Retinal pigment epithelial cell (primary cell): Measurements from ENCODE around the gene UBXN7.
A peak's percentile ranks its signal among the peaks of the same experiment; 100 is the strongest.
"Not testable (repeated sequence)": the region's sequence is repeated elsewhere in the genome, so short reads cannot be mapped to it uniquely, and the experiment has no call there.

Source experiments
- DNase-seq: peaks from one replicate; pipeline ENCODE4 v3.0.0-alpha.2; 2010; ENCODE audit warnings: low read depth
- H3K4me3 ChIP-seq: 2 replicates; pipeline ENCODE4 v1.5.1; 2011; ENCODE audit warnings: mild to moderate bottlenecking, low read length, control low read depth, moderate library complexity
- TF ChIP-seq, protein P1 (sequence below): conservative IDR thresholded peaks from 2 replicates; pipeline ENCODE4 v1.5.1; 2011; ENCODE audit warnings: low read depth, low read length, control low read depth, inconsistent platforms

UBXN7 gene

GRCh38 chr3:196323691-196324090 is 108.5 kb downstream of the UBXN7 start:
- TF ChIP-seq, protein P1, sequence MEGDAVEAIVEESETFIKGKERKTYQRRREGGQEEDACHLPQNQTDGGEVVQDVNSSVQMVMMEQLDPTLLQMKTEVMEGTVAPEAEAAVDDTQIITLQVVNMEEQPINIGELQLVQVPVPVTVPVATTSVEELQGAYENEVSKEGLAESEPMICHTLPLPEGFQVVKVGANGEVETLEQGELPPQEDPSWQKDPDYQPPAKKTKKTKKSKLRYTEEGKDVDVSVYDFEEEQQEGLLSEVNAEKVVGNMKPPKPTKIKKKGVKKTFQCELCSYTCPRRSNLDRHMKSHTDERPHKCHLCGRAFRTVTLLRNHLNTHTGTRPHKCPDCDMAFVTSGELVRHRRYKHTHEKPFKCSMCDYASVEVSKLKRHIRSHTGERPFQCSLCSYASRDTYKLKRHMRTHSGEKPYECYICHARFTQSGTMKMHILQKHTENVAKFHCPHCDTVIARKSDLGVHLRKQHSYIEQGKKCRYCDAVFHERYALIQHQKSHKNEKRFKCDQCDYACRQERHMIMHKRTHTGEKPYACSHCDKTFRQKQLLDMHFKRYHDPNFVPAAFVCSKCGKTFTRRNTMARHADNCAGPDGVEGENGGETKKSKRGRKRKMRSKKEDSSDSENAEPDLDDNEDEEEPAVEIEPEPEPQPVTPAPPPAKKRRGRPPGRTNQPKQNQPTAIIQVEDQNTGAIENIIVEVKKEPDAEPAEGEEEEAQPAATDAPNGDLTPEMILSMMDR: peak; percentile 27
- no peak overlapping the region for H3K4me3 ChIP-seq
- no peak for DNase-seq

DNA sequence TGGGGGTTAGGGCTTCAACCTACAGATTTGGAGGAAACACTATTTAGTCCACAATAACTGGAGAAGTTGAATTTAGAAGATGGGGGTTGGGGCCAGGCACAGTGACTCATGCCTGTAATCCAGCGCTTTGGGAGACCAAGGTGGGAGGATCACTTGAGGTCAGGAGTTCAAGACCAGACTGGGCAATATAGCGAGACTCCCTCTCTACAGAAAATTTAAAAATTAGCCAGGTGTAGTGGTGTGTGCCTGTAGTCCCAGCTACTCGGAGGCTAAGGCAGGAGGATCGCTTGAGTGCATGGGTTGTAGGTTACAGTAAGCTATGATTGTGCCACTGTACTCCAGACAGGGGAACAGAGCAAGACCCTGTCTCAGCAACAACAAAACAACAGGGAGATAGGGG is 109.2 kb downstream of the UBXN7 start:
- DNase-seq: no peak
- TF ChIP-seq, protein P1: no peak
- H3K4me3 ChIP-seq: no peak overlapping the region

GRCh38 chr3:196321162-196321561 is 111.1 kb downstream of the UBXN7 start:
- DNase-seq: no peak

DNA sequence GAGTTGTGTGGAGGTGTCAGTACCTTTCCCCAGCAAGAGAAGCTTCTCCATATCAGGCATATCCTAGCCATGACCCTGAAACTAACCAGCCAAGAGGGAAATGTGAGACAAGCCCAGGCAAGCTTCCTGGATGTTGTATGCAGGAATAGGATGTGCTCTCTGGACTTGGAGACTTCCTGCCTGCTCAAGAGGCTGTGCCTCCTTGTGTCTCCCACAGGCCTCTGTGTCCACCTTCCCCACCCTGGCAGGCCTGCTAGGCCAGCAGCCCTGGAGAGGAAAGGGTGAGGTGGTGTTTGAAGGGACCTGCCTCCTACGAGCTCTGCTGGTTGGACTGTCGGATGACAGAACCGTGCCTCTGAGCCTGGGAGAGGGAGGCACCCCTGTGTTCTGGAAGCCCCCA is 112.1 kb downstream of the UBXN7 start:
- no peak overlapping the region for H3K4me3 ChIP-seq
- TF ChIP-seq, protein P1: no peak
- no peak for DNase-seq

More at GRCh38 chr3:196321162-196321561, 111.1 kb downstream of the UBXN7 start:
- H3K4me3 ChIP-seq: no peak overlapping the region
- TF ChIP-seq, protein P1: no peak

- H3K4me3 ChIP-seq: peak within 1 kb of the TSS; percentile 83
- peak; percentile 54 for DNase-seq
- TF ChIP-seq, protein P1: no peak
Observed at GRCh38 chr3:196317687-196318467, 114.3 kb downstream of the UBXN7 start, which contains the start of gene DYNLT2B. Gene DYNLT2B (minus strand): TSS chr3:196318240. CDS start chr3:196318152, 88 bp downstream.

DNA sequence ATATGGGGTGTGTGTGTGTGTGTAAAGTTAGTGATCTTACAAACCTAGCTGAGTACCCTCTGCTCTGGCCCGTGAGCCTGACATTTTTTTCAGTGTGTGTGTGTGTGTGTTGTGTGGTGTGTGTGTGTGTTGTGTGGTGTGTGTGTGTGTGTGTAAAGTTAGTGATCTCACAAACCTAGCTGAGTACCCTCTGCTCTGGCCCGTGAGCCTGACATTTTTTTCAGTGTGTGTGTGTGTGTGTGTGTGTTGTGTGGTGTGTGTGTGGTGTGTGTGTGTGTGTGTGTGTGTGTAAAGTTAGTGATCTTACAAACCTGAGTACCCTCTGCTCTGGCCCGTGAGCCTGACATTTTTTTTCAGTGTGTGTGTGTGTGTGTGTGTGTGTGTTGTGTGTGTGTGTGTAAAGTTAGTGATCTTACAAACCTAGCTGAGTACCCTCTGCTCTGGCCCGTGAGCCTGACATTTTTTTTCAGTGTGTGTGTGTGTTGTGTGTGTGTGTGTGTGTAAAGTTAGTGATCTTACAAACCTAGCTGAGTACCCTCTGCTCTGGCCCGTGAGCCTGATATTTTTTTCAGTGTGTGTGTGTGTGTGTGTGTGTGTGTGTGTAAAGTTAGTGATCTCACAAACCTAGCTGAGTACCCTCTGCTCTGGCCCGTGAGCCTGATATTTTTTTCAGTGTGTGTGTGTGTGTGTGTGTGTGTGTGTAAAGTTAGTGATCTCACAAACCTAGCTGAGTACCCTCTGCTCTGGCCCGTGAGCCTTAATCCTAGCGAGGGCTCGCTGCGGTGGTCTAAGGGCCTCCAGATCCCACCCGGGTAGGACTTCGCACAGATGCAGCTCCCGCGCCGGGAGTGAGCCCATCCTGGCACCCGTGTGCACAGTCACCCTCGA is 115.2 kb downstream of the UBXN7 start:
- not testable (repeated sequence) for DNase-seq
- peak overlapping the region; percentile 83 for H3K4me3 ChIP-seq

- no peak for DNase-seq
- TF ChIP-seq, protein P1: no peak
Observed at GRCh38 chr3:196315821-196316220, 116.4 kb downstream of the UBXN7 start.

More at GRCh38 chr3:196315821-196316220, 116.4 kb downstream of the UBXN7 start:
- H3K4me3 ChIP-seq: no peak overlapping the region
